GM21360 (cell line): ENCODE measurements around the gene LGALS3BP.

ENCODE experiments used
- ATAC-seq: cut with Tn5 transposase; IDR thresholded peaks from one replicate; pipeline ENCODE4 v1.9.1; 2021; ENCODE audit warnings: mild to moderate bottlenecking, moderate library complexity; ENCODE audit not compliant: unreplicated experiment

LGALS3BP gene

GRCh38 chr17:79014158-79014758 lies 34.5 kb upstream of the LGALS3BP start:
- no peak for ATAC-seq

GRCh38 chr17:79012563-79013134 lies 32.9 kb upstream of the LGALS3BP start:
- no peak for ATAC-seq

GRCh38 chr17:79011451-79012147 lies 31.9 kb upstream of the LGALS3BP start:
- ATAC-seq, result no peak

DNA sequence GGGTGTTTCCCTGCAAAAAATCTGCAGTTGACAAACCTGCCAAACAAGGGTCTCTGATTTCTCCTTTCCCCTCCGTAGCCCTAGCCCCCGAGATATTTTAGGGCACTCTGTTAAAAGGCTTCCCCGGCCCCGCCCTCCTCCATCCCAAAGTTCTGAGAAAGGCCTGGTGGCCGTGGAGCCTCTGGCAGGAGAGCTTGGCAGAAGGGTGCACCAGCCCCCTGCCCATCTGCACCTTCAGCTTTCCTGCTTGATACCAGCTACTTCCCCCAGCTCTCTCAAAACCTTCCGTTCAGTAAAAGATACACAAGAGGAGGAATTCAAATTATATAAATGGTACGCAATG lies 30.6 kb upstream of the LGALS3BP start:
- ATAC-seq, result no peak

DNA sequence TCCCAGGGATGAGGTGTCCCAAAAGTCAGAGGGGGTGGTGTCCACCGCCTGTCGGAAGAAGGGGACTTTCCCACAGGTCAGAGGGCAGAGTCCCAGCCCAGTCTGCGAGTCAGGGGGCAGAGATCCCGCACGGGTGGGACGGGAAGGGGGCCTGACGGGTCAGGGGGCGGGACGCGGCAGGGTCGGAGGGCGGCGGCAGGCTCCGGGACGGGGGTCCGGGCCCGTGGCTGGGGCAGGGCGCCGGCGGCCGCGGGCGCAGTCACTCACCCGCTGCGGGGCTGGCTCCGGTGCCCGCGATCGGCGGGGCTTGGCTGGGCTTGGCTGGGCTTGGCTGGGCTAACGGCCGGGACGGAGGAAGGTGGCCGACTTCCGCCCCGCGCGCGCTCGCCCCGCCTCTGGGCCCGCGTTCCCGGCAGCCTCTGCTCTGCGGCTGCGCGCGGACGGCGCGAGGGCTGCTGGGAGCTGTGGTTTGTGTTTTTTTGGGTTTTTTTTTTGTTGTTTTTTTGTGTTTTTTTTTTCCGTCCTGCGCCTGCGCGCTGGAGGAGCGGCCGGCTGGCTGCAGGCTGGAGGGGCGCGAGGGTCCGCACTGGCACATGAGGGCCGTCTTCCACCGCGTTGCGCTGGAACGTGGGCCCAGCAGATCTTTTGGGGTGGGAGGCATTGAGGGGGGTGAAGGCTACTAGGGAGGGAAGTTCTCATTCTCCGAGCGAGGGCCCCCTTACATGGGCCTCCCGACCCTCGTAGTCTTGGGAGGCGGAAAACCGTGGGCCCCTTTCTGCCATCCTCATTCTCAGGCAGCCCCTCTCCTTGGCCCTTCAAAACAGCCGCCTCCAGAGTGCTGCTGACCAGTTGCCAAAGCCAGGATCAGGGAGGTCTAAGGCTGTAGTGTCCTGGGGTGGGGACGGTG lies 29.9 kb upstream of the LGALS3BP start, which contains the start of gene CANT1:
Gene CANT1 (minus strand): TSS at position 368 of the 907 bp plus-strand sequence. CDS start 12,142 bp downstream, outside the sequence.
- peak; percentile 74 for ATAC-seq

DNA sequence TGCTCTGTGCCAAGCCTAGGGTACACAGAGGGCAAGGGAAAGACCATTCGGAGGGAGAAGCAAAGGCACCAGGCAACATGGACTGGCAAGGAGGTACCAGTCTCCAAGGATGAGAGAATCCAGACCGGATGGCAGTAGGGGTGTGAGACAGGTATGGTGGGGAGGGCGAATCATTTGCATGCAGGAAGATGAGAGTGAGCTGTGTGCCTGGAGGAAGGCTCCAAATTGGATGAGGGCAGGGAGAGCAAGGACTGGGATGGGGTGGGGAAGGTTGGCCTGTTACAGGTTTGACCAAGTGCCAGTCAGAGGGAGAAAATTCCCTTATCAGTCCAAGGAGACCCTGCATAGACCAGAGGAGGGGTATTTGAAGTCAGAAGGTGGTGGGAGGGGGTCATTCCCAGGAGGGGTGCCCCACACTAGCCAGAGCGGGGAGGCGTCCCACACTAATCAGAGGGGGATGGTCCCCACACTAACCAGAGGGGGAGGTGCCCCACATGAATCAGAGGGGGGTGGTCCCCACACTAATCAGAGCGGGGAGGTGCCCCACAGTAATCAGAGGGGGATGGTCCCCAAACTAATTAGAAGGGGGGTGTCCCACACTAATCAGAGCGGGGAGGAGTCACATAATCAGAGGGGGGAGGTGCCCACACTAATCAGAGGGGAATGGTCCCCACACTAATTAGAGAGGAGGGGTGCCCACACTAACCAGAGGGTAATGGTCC lies 29.1 kb upstream of the LGALS3BP start:
- no peak for ATAC-seq

GRCh38 chr17:79007504-79008381 lies 28.0 kb upstream of the LGALS3BP start:
- ATAC-seq, result no peak

GRCh38 chr17:79006794-79007503 lies 27.2 kb upstream of the LGALS3BP start:
- no peak for ATAC-seq

DNA sequence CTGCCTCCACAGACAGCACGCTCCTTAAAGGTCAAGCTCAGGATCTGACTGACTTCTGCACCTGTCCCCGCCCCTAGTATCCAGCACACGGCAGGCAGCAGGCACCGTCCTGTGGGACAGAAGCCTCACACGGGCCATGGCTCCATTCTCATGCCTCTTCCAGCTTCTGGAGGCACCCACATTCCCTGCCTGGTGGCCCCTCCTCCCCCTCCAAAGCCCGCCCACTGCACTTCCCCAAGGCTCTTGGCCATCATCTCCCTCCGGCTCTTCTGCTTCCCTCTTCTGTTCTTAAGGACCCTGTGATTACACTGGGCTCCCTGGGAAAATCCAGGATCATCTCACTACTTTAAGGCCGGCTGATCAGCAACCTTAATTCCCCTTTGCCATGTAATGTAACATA lies 26.3 kb upstream of the LGALS3BP start:
- no peak for ATAC-seq

DNA sequence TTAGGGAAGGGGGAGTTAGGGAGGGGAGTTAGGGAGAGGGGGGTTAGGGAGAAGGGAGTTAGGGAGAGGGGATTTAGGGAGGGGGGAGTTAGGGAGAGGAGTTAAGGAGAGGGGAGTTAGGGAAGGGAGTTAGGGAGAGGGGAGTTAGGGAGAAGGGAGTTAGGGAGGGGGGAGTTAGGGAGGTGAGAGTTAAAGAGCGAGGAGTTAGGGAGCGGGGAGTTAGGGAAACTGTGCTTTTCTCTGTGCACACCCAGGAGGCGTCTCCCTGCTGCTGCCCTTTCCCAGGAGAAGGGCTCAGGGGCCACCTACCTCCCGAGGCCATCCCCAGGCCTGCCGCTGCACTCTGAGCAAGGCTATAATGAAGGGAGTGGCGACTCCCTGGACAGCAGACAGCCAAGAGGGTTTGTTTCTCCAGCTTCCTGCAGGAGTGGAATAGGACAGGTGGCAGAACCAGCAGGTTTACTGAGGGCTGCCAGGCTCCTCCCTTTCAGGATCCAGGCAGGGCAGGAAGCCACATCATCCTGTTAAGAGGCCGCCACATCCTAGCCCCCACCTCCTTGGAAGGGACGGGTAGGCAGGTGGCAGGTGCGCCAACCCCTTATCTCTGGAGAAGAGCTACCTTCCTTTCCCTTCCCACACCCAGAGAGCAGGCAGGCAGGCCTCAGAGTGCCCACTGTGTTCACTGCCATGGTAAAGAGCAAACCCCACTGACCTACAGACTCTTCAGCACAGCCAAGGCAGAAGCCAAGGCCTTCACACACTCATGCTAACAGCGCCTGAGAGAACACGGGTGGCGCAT lies 25.5 kb upstream of the LGALS3BP start:
- no peak for ATAC-seq

GRCh38 chr17:79003661-79004411 lies 24.1 kb upstream of the LGALS3BP start:
- no peak for ATAC-seq

GRCh38 chr17:79002796-79003593 lies 23.3 kb upstream of the LGALS3BP start:
- no peak for ATAC-seq

GRCh38 chr17:79002291-79002690 lies 22.6 kb upstream of the LGALS3BP start:
- no peak for ATAC-seq

- ATAC-seq, result no peak
These were observed 21.7 kb upstream of the LGALS3BP start for GRCh38 chr17:79001190-79002020.

GRCh38 chr17:79000396-79001189 lies 20.9 kb upstream of the LGALS3BP start:
- no peak for ATAC-seq
